BLaER1 treated with 17β-estradiol and CSF1 and Interleukin-3, amounts not matched to agents 10 nM and 100 nM (cell line): ENCODE measurements around the gene PITX1.

Experiments used
- H3K27ac ChIP-seq, 11 experiments: shearing (Covaris generic); formaldehyde crosslinking; 2 replicates each; pipeline ENCODE4 v1.8.1; 2022
- H3K27me3 ChIP-seq, 11 experiments: shearing (Covaris generic); formaldehyde crosslinking; 2 replicates each; pipeline ENCODE4 v1.8.1; 2022
- H3K36me3 ChIP-seq, 11 experiments: shearing (Covaris generic); formaldehyde crosslinking; 2 replicates each; pipeline ENCODE4 v1.8.1; 2022
- H3K4me1 ChIP-seq, 10 experiments: shearing (Covaris generic); formaldehyde crosslinking; 2 replicates each; pipeline ENCODE4 v1.8.1; 2022
- H3K4me2 ChIP-seq, 11 experiments: shearing (Covaris generic); formaldehyde crosslinking; 2 replicates each; pipeline ENCODE4 v1.8.1; 2022
- H3K4me3 ChIP-seq, 10 experiments: shearing (Covaris generic); formaldehyde crosslinking; 2 replicates each; pipeline ENCODE4 v1.8.1; 2022
- H3K9ac ChIP-seq, 11 experiments: shearing (Covaris generic); formaldehyde crosslinking; 2 replicates each; pipeline ENCODE4 v1.8.1; 2022
- H3K9me3 ChIP-seq, 11 experiments: shearing (Covaris generic); formaldehyde crosslinking; replicated peaks in 1 of 11; 2 replicates each; pipeline ENCODE4 v1.8.1; 2022
- H4K20me1 ChIP-seq, 11 experiments: shearing (Covaris generic); formaldehyde crosslinking; 2 replicates each; pipeline ENCODE4 v1.8.1; 2022
- Cebpa-rat ChIP-seq, 11 experiments: shearing (Covaris generic); IDR thresholded peaks; 2 replicates each; pipeline ENCODE4 v1.8.1; 2022

PITX1 gene

GRCh38 chr5:134989266-134989830, 44.7 kb downstream of the PITX1 start:
- Histone ChIP-seq H4K20me1 (no peaks in the 10 kb centered on the region), H3K4me2 (no peak overlapping the region), H3K27ac (no peak overlapping the region), H3K27me3 (no peaks in the 10 kb centered on the region), H3K9me3 (peaks cover 7 to 24% (median 14%) of the 10 kb centered on the region in 11 experiments; a peak in 18 of 22 replicates), H3K36me3 (no peaks in the 10 kb centered on the region; a peak in 1 of 22 replicates), H3K9ac (no peak overlapping the region), H3K4me3 (no peak overlapping the region), H3K4me1 (peaks cover under 1 to 9% (median 6%) of the 10 kb centered on the region in 10 experiments; a peak in 15 of 20 replicates)
- TF ChIP-seq Cebpa-rat (IDR thresholded peaks at IDR 0.05), result no peak

- no peaks in the 10 kb centered on the region for H3K4me1 ChIP-seq
- no peak overlapping the region for H3K9ac ChIP-seq
- H3K9me3 ChIP-seq, result peaks cover 67 to 79% (median 72%) of the 10 kb centered on the region in 11 experiments
- no peak overlapping the region for H3K4me2 ChIP-seq
- H3K4me3 ChIP-seq, result no peak overlapping the region
- no peaks in the 10 kb centered on the region for H4K20me1 ChIP-seq
- H3K27ac ChIP-seq, result no peak overlapping the region
- no peaks in the 10 kb centered on the region for H3K27me3 ChIP-seq
- no peak for TF ChIP-seq Cebpa-rat (IDR thresholded peaks at IDR 0.05)
- H3K36me3 ChIP-seq, result peaks cover 5 to 26% (median 8%) of the 10 kb centered on the region in 11 experiments; a peak in 13 of 22 replicates
These were observed 51.8 kb downstream of the PITX1 start for GRCh38 chr5:134982230-134982629.

- H3K9me3 ChIP-seq, result peaks cover 71 to 83% (median 77%) of the 10 kb centered on the region in 11 experiments
- no peak for TF ChIP-seq Cebpa-rat (IDR thresholded peaks at IDR 0.05)
These were observed 54.6 kb downstream of the PITX1 start for GRCh38 chr5:134979416-134979815.

More at GRCh38 chr5:134979416-134979815, 54.6 kb downstream of the PITX1 start:
- peaks cover 0 to 6% (median 0%) of the 10 kb centered on the region in 10 experiments; a peak in 1 of 20 replicates for H3K4me1 ChIP-seq
- H3K27ac ChIP-seq, result no peak overlapping the region
- no peaks in the 10 kb centered on the region for H3K27me3 ChIP-seq
- H3K36me3 ChIP-seq, result peaks cover 16 to 37% (median 24%) of the 10 kb centered on the region in 11 experiments; a peak in 16 of 22 replicates
- H4K20me1 ChIP-seq, result no peaks in the 10 kb centered on the region
- no peak overlapping the region for H3K4me3 ChIP-seq
- H3K4me2 ChIP-seq, result no peak overlapping the region
- no peak overlapping the region for H3K9ac ChIP-seq
